ENCODE results near the gene ADCY1.
"Not testable (repeated sequence)": the region's sequence is repeated elsewhere in the genome, so short reads cannot be mapped to it uniquely, and the experiment has no call there.

ADCY1 gene

GRCh38 chr7:45573661-45574415 is at the start of gene ADCY1:
Gene ADCY1 (plus strand): TSS chr7:45574368. CDS start chr7:45574544, 176 bp downstream.
- no peak for DNase-seq

GRCh38 chr7:45524445-45524844 is 49.7 kb upstream of the ADCY1 start:
- DNase-seq, result no peak

GRCh38 chr7:45525057-45525456 is 49.1 kb upstream of the ADCY1 start:
- no peak for DNase-seq

GRCh38 chr7:45543473-45543872 is 30.7 kb upstream of the ADCY1 start:
- no peak for DNase-seq

- DNase-seq, result not testable (repeated sequence)
These were observed 29.0 kb upstream of the ADCY1 start for GRCh38 chr7:45545105-45545710.

- not testable (repeated sequence) for DNase-seq
These were observed 25.3 kb upstream of the ADCY1 start for GRCh38 chr7:45548917-45549316.

GRCh38 chr7:45563401-45563800 is 10.8 kb upstream of the ADCY1 start:
- DNase-seq, result no peak

GRCh38 chr7:45563941-45564461 is 10.2 kb upstream of the ADCY1 start:
- no peak for DNase-seq

GRCh38 chr7:45564485-45564884 is 9.7 kb upstream of the ADCY1 start:
- no peak for DNase-seq

- DNase-seq, result no peak
These were observed 9.2 kb upstream of the ADCY1 start for GRCh38 chr7:45564886-45565455.

- DNase-seq, result no peak
These were observed 7.8 kb upstream of the ADCY1 start for GRCh38 chr7:45566386-45566785.

GRCh38 chr7:45566961-45567360 is 7.2 kb upstream of the ADCY1 start:
- no peak for DNase-seq

- DNase-seq, result no peak
These were observed 6.5 kb upstream of the ADCY1 start for GRCh38 chr7:45567713-45568112.

GRCh38 chr7:45568536-45569289 is 5.5 kb upstream of the ADCY1 start:
- no peak for DNase-seq

GRCh38 chr7:45569290-45569685 is 4.9 kb upstream of the ADCY1 start:
- no peak for DNase-seq

- no peak for DNase-seq
These were observed 3.4 kb upstream of the ADCY1 start for GRCh38 chr7:45570797-45571196.

- DNase-seq, result no peak
These were observed 964 bp upstream of the ADCY1 start for GRCh38 chr7:45573204-45573603.

GRCh38 chr7:45574416-45574668 is 174 bp downstream of the ADCY1 start:
- DNase-seq, result no peak

- DNase-seq, result no peak
These were observed 717 bp downstream of the ADCY1 start for GRCh38 chr7:45574669-45575500.

GRCh38 chr7:45575501-45576248 is 1.5 kb downstream of the ADCY1 start:
- DNase-seq, result no peak

- no peak for DNase-seq
These were observed 2.2 kb downstream of the ADCY1 start for GRCh38 chr7:45576249-45576929.
